Epithelial cell of proximal tubule (primary cell): ENCODE data around the gene LMOD1. TPM values are rescaled to one million over a fixed set of nuclear protein-coding genes. Genes with fewer than 3 reads are reported as not detected.

Source experiments
- DNase-seq: peaks from one replicate; pipeline ENCODE4 v3.0.0-alpha.2; 2011; ENCODE audit warnings: low read depth
- H3K4me3 ChIP-seq: 2 replicates; pipeline ENCODE4 v1.5.1; 2011; ENCODE audit warnings: low read depth, mild to moderate bottlenecking, low read length
- total RNA-seq: library from RNA; depleted of rRNA; stranded (reverse); fragments of >200 nt; gene quantifications from 2 replicates; pipeline ENCODE4 v1.2.3, GENCODE V29; 2015
- TF ChIP-seq, protein P1 (sequence below): conservative IDR thresholded peaks from 2 replicates; pipeline ENCODE4 v1.5.1; 2012; ENCODE audit warnings: low read depth, mild to moderate bottlenecking, low read length

The LMOD1 gene
- total RNA-seq, result not detected in 2 replicates

GRCh38 chr1:201946224-201946908 lies at the start of gene LMOD1:
Gene LMOD1, minus strand, starts transcription at chr1:201946548. Its CDS starts 208 bp downstream, at chr1:201946340.
- TF ChIP-seq, protein P1, sequence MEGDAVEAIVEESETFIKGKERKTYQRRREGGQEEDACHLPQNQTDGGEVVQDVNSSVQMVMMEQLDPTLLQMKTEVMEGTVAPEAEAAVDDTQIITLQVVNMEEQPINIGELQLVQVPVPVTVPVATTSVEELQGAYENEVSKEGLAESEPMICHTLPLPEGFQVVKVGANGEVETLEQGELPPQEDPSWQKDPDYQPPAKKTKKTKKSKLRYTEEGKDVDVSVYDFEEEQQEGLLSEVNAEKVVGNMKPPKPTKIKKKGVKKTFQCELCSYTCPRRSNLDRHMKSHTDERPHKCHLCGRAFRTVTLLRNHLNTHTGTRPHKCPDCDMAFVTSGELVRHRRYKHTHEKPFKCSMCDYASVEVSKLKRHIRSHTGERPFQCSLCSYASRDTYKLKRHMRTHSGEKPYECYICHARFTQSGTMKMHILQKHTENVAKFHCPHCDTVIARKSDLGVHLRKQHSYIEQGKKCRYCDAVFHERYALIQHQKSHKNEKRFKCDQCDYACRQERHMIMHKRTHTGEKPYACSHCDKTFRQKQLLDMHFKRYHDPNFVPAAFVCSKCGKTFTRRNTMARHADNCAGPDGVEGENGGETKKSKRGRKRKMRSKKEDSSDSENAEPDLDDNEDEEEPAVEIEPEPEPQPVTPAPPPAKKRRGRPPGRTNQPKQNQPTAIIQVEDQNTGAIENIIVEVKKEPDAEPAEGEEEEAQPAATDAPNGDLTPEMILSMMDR, result no peak
- H3K4me3 ChIP-seq, result peak within 1 kb of the TSS; percentile 43
- DNase-seq, result peak; percentile 35

DNA sequence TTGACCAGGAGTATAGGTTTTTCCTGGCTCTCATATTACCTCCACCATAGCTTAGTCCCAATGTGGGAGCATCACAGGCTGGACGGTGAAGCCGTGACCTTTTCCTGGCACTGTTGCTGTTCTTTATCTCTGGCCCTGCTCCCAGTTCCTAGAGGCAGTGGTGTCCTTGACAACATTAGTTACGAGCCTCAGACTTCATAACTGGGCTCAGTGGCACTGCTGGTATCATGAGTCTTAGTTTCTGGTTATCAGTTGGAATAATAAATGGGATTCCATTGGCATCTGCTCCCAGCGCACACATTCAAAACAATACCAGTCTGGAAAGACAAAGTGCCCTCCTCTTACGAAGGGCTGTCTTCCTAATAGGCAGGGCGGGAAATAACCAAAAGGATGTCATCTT lies 44.1 kb upstream of the LMOD1 start:
- no peak for DNase-seq
- TF ChIP-seq, protein P1, result no peak
- no peak overlapping the region for H3K4me3 ChIP-seq

GRCh38 chr1:201989354-201990128 lies 43.2 kb upstream of the LMOD1 start:
- no peak overlapping the region for H3K4me3 ChIP-seq
- DNase-seq, result no peak
- TF ChIP-seq, protein P1, result no peak

DNA sequence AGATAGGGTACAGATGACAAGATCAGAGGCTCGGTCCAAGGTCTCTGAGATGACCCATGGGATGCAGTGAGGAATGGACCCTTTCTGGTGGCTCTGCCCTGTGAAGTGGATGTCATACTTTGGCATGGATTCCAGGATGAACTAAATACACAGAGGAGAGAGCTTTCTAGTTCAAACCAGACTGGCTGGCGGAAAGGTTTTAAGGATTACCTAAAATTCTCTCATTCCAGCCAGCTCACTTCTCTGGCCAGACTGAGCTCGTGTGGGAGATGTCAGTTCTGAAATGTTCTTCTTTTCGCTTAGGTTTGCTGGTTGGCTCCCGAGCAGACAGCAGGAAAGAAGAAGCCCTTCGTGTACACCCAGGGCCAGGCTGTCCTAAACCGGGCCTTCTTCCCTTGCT lies 42.3 kb upstream of the LMOD1 start:
- H3K4me3 ChIP-seq, result no peak overlapping the region
- no peak for DNase-seq
- TF ChIP-seq, protein P1, result no peak

DNA sequence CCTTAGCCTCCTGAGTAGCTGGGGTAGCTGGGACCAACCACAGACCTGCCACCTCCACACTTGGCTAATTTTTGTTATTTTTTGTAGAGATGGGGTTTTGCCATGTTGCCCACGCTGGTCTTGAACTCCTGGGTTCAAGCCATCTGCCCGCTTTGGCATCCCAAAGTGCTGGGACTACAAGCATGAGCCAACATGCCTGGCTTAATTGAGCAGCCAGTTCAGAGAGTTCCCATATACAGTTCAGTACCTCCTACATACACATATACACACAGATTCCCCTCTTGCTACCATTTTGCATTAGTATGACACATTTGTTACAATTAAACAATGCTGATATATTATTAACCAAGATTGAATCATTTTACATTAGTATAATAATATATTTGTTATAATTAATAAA lies 39.0 kb upstream of the LMOD1 start:
- TF ChIP-seq, protein P1, result no peak
- H3K4me3 ChIP-seq, result no peak overlapping the region
- no peak for DNase-seq

GRCh38 chr1:201984446-201984845 lies 38.1 kb upstream of the LMOD1 start:
- TF ChIP-seq, protein P1, result no peak
- no peak overlapping the region for H3K4me3 ChIP-seq
- no peak for DNase-seq
